ENCODE results near the gene ALDH1A2.

The ALDH1A2 gene

DNA sequence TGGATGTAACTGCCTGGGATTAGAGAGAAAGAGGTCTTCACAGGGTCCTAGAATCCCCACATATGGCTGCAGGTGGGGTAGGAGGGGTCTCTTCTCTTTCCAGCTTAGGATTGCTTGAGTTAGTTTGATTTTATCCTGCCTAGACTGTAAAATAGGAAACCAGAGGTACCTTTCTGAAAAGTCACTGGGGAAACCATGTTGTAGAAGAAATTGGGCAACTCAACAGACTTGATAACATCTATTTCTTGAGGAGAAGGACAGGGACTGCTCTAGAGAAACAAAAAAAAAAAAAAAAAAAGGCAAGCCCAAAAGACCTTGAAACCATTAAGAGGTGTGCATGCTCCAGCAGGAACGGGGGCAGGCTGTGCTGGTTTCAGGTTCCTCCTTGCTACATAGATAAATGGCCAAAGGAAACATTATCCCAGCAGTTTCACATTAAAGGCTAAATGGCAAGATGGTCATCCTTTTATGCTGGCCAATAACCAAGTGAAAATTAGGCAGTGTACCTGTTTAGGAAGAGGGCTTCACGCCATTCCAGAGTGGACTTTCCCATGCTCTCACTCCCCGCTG, 116.1 kb downstream of the ALDH1A2 start:
- H3K4me1 ChIP-seq (ENCODE audit: control insufficient read depth, insufficient read depth, low read length, poor library complexity, severe bottlenecking), result no peaks in the 10 kb centered on the region
- H3K27ac ChIP-seq (ENCODE audit: insufficient read depth, low read length, poor library complexity, severe bottlenecking), result no peak overlapping the region
- H3K36me3 ChIP-seq (ENCODE audit: control insufficient read depth, insufficient read depth, low read length), result no peaks in the 10 kb centered on the region
- H3K27me3 ChIP-seq (replicated peaks; ENCODE audit: control insufficient read depth, insufficient read depth, low read length, poor library complexity, severe bottlenecking), result no peaks in the 10 kb centered on the region
- no peaks in the 10 kb centered on the region for H3K9me3 ChIP-seq (ENCODE audit: control insufficient read depth, low read length)
- H3K4me3 ChIP-seq (ENCODE audit: insufficient read depth, low read depth, low read length, poor library complexity, severe bottlenecking), result no peak overlapping the region
- no peak for DNase-seq

- no peak overlapping the region for H3K4me3 ChIP-seq (ENCODE audit: insufficient read depth, low read depth, low read length, poor library complexity, severe bottlenecking)
- H3K9me3 ChIP-seq (ENCODE audit: control insufficient read depth, low read length), result no peaks in the 10 kb centered on the region
- H3K27me3 ChIP-seq (replicated peaks; ENCODE audit: control insufficient read depth, insufficient read depth, low read length, poor library complexity, severe bottlenecking), result no peaks in the 10 kb centered on the region
- no peaks in the 10 kb centered on the region for H3K4me1 ChIP-seq (ENCODE audit: control insufficient read depth, insufficient read depth, low read length, poor library complexity, severe bottlenecking)
- no peaks in the 10 kb centered on the region for H3K36me3 ChIP-seq (ENCODE audit: control insufficient read depth, insufficient read depth, low read length)
- no peak for DNase-seq
- no peak overlapping the region for H3K27ac ChIP-seq (ENCODE audit: insufficient read depth, low read length, poor library complexity, severe bottlenecking)
These were observed 116.9 kb downstream of the ALDH1A2 start for GRCh38 chr15:57948351-57949289.

- H3K27me3 ChIP-seq (replicated peaks; ENCODE audit: control insufficient read depth, insufficient read depth, low read length, poor library complexity, severe bottlenecking), result no peaks in the 10 kb centered on the region
- H3K4me1 ChIP-seq (ENCODE audit: control insufficient read depth, insufficient read depth, low read length, poor library complexity, severe bottlenecking), result no peaks in the 10 kb centered on the region
- H3K4me3 ChIP-seq (ENCODE audit: insufficient read depth, low read depth, low read length, poor library complexity, severe bottlenecking), result no peak overlapping the region
- no peaks in the 10 kb centered on the region for H3K36me3 ChIP-seq (ENCODE audit: control insufficient read depth, insufficient read depth, low read length)
- H3K27ac ChIP-seq (ENCODE audit: insufficient read depth, low read length, poor library complexity, severe bottlenecking), result no peak overlapping the region
- no peaks in the 10 kb centered on the region for H3K9me3 ChIP-seq (ENCODE audit: control insufficient read depth, low read length)
- DNase-seq, result no peak
These were observed 117.7 kb downstream of the ALDH1A2 start for GRCh38 chr15:57947781-57948180.

DNA sequence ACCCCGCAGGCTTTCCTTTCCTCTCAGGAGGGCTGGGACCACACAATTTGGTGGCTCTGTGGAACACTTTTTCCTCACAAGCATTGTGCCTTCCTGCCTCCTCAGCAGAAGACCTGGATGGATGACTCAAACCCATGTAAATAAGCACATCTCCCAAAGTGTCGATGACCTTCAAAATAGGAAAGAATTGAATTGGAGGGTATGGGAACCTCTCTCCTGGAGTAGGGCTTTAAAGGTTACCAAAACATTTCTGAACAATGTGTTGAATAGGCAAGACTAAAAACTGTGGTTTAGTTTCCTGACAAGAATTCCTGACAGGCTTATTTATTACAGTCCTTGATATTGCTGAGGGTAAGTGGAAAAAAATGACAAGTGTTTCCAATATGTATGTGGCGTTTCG, 118.2 kb downstream of the ALDH1A2 start:
- no peaks in the 10 kb centered on the region for H3K27me3 ChIP-seq (replicated peaks; ENCODE audit: control insufficient read depth, insufficient read depth, low read length, poor library complexity, severe bottlenecking)
- H3K4me3 ChIP-seq (ENCODE audit: insufficient read depth, low read depth, low read length, poor library complexity, severe bottlenecking), result no peak overlapping the region
- H3K36me3 ChIP-seq (ENCODE audit: control insufficient read depth, insufficient read depth, low read length), result no peaks in the 10 kb centered on the region
- no peaks in the 10 kb centered on the region for H3K9me3 ChIP-seq (ENCODE audit: control insufficient read depth, low read length)
- H3K4me1 ChIP-seq (ENCODE audit: control insufficient read depth, insufficient read depth, low read length, poor library complexity, severe bottlenecking), result no peaks in the 10 kb centered on the region
- no peak for DNase-seq
- H3K27ac ChIP-seq (ENCODE audit: insufficient read depth, low read length, poor library complexity, severe bottlenecking), result no peak overlapping the region

DNA sequence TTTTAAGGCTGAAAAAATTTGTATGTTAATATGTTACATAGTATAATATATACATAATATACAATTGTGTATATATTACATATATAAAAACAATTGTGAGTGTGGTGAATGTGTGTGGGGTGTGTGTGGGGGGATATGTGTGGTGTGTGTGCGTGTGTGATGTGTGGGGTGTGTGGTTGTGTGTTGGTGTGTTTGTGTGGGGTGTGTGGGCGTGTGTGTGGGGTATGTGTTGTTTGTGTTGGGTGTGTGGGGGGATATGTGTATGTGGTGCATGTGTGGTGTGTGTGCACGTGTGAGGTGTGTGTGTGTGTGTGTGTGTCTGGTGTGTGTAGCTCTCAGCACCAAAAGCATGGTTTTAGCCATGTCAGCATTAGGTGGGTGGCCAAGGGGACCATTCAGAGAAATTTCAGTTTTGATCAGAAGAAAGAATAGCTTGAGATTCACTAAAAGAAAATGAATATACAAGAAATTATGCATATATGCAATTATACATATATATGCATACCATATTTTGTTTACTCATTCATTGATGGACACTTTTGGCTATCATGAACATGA, 118.9 kb downstream of the ALDH1A2 start:
- Histone ChIP-seq H3K27ac (ENCODE audit: insufficient read depth, low read length, poor library complexity, severe bottlenecking) (no peak overlapping the region), H3K36me3 (ENCODE audit: control insufficient read depth, insufficient read depth, low read length) (no peaks in the 10 kb centered on the region), H3K9me3 (ENCODE audit: control insufficient read depth, low read length) (no peaks in the 10 kb centered on the region), H3K4me3 (ENCODE audit: insufficient read depth, low read depth, low read length, poor library complexity, severe bottlenecking) (no peak overlapping the region), H3K27me3 (replicated peaks; ENCODE audit: control insufficient read depth, insufficient read depth, low read length, poor library complexity, severe bottlenecking) (no peaks in the 10 kb centered on the region), H3K4me1 (ENCODE audit: control insufficient read depth, insufficient read depth, low read length, poor library complexity, severe bottlenecking) (no peaks in the 10 kb centered on the region)
- no peak for DNase-seq

DNA sequence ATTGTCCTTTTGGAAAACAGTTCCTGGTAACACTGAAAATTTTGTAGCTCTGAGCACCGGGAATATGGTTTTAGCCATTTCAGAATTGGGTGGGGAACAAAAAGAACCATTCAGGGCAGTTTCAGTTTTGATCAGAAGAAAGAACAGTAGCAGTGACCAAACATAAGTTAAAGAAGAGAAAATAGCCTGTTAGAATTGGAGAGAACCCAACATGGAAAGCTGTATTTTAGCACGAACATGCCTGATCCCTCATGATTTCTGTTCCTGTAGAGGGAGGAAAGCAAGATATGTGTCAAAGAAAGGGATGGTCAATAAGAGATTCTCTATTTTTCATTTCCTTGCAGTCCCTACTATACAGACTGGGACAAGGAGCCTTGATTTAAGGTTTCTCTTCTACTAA, 119.9 kb downstream of the ALDH1A2 start:
- Histone ChIP-seq H3K4me1 (ENCODE audit: control insufficient read depth, insufficient read depth, low read length, poor library complexity, severe bottlenecking) (no peaks in the 10 kb centered on the region), H3K4me3 (ENCODE audit: insufficient read depth, low read depth, low read length, poor library complexity, severe bottlenecking) (no peak overlapping the region), H3K36me3 (ENCODE audit: control insufficient read depth, insufficient read depth, low read length) (no peaks in the 10 kb centered on the region), H3K9me3 (ENCODE audit: control insufficient read depth, low read length) (no peaks in the 10 kb centered on the region), H3K27me3 (replicated peaks; ENCODE audit: control insufficient read depth, insufficient read depth, low read length, poor library complexity, severe bottlenecking) (no peaks in the 10 kb centered on the region), H3K27ac (ENCODE audit: insufficient read depth, low read length, poor library complexity, severe bottlenecking) (no peak overlapping the region)
- no peak for DNase-seq

DNA sequence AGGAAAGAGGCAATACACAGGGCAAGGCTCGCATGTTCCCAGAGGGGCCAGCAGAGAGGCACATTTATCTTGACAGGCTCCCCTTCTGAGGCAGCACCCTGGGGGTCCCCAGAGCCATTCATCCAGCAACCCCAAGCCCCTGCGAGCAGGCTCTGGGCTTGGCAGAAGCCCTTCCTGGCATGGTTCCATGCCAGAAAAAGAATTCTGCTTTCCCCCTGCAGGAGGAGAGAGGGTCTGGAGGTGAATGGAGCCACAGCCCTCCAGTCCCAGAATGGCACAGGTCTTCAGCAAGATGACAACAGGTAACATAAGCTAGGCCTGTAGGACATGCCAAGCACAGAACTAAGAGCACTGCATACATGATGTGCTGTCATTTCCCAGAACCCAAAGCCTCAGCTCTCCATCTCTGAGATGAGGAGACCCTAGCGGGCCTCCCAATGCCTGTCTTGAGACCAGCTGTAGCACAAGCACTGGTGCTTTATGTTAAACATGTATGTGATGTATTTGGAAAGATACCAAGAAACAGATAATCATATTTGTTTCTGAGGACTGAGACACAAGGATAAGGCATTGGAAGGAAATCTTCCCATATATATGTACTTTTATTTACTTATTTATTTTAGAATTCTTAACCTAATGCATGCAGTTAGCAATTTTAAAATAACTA, 121.6 kb downstream of the ALDH1A2 start:
- Histone ChIP-seq H3K36me3 (ENCODE audit: control insufficient read depth, insufficient read depth, low read length) (no peaks in the 10 kb centered on the region), H3K9me3 (ENCODE audit: control insufficient read depth, low read length) (no peaks in the 10 kb centered on the region), H3K4me1 (ENCODE audit: control insufficient read depth, insufficient read depth, low read length, poor library complexity, severe bottlenecking) (no peaks in the 10 kb centered on the region), H3K27me3 (replicated peaks; ENCODE audit: control insufficient read depth, insufficient read depth, low read length, poor library complexity, severe bottlenecking) (no peaks in the 10 kb centered on the region), H3K27ac (ENCODE audit: insufficient read depth, low read length, poor library complexity, severe bottlenecking) (no peak overlapping the region), H3K4me3 (ENCODE audit: insufficient read depth, low read depth, low read length, poor library complexity, severe bottlenecking) (no peak overlapping the region)
- no peak for DNase-seq

GRCh38 chr15:57943171-57943570, 122.3 kb downstream of the ALDH1A2 start:
- no peaks in the 10 kb centered on the region for H3K36me3 ChIP-seq (ENCODE audit: control insufficient read depth, insufficient read depth, low read length)
- no peak overlapping the region for H3K27ac ChIP-seq (ENCODE audit: insufficient read depth, low read length, poor library complexity, severe bottlenecking)
- H3K9me3 ChIP-seq (ENCODE audit: control insufficient read depth, low read length), result no peaks in the 10 kb centered on the region
- no peak overlapping the region for H3K4me3 ChIP-seq (ENCODE audit: insufficient read depth, low read depth, low read length, poor library complexity, severe bottlenecking)
- no peaks in the 10 kb centered on the region for H3K27me3 ChIP-seq (replicated peaks; ENCODE audit: control insufficient read depth, insufficient read depth, low read length, poor library complexity, severe bottlenecking)
- H3K4me1 ChIP-seq (ENCODE audit: control insufficient read depth, insufficient read depth, low read length, poor library complexity, severe bottlenecking), result no peaks in the 10 kb centered on the region
- DNase-seq, result no peak

GRCh38 chr15:57941816-57942215, 123.7 kb downstream of the ALDH1A2 start:
- Histone ChIP-seq H3K4me3 (ENCODE audit: insufficient read depth, low read depth, low read length, poor library complexity, severe bottlenecking) (no peak overlapping the region), H3K4me1 (ENCODE audit: control insufficient read depth, insufficient read depth, low read length, poor library complexity, severe bottlenecking) (no peaks in the 10 kb centered on the region), H3K27me3 (replicated peaks; ENCODE audit: control insufficient read depth, insufficient read depth, low read length, poor library complexity, severe bottlenecking) (no peaks in the 10 kb centered on the region), H3K9me3 (ENCODE audit: control insufficient read depth, low read length) (no peaks in the 10 kb centered on the region), H3K36me3 (ENCODE audit: control insufficient read depth, insufficient read depth, low read length) (no peaks in the 10 kb centered on the region), H3K27ac (ENCODE audit: insufficient read depth, low read length, poor library complexity, severe bottlenecking) (no peak overlapping the region)
- no peak for DNase-seq

DNA sequence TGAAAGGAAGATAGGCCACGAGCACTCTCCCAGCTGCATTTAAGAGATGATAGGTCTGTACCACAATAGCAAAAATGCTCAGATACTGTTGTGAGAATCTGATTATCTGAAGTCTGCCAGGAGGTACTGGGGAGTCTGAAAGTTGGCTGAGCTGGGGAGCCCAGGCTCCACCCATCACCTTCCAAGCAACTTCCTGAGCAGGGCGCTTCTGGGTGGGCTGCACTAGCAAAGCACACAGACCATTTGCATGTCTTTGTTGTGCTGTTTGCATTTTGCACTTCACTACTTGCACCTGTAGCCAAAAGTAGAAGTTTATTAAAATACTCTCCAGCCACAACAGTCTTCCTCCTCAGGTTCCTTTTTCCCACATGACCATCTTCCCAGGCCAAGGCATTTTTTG, 133.2 kb downstream of the ALDH1A2 start:
- no peaks in the 10 kb centered on the region for H3K4me1 ChIP-seq (ENCODE audit: control insufficient read depth, insufficient read depth, low read length, poor library complexity, severe bottlenecking)
- no peaks in the 10 kb centered on the region for H3K36me3 ChIP-seq (ENCODE audit: control insufficient read depth, insufficient read depth, low read length)
- DNase-seq, result no peak
- H3K27me3 ChIP-seq (replicated peaks; ENCODE audit: control insufficient read depth, insufficient read depth, low read length, poor library complexity, severe bottlenecking), result peaks cover 2% of the 10 kb centered on the region
- no peaks in the 10 kb centered on the region for H3K9me3 ChIP-seq (ENCODE audit: control insufficient read depth, low read length)
- H3K27ac ChIP-seq (ENCODE audit: insufficient read depth, low read length, poor library complexity, severe bottlenecking), result no peak overlapping the region
- no peak overlapping the region for H3K4me3 ChIP-seq (ENCODE audit: insufficient read depth, low read depth, low read length, poor library complexity, severe bottlenecking)

All from effector memory CD4-positive, alpha-beta T cell (primary cell).